AG09309 (cell line): ENCODE data around the gene SLC13A1.

Experiments
- DNase-seq: peaks from one replicate; pipeline ENCODE4 v3.0.0-alpha.2; 2010; ENCODE audit warnings: low read depth
- H3K4me3 ChIP-seq: 2 replicates; pipeline ENCODE4 v1.5.1; 2011; ENCODE audit warnings: mild to moderate bottlenecking, low read depth, low read length, moderate library complexity; ENCODE audit not compliant: control insufficient read depth
- CTCF ChIP-seq: IDR thresholded peaks from 2 replicates; pipeline ENCODE4 v1.5.1; 2011; ENCODE audit warnings: mild to moderate bottlenecking, low read depth, low read length, inconsistent platforms; ENCODE audit not compliant: insufficient read depth, control insufficient read depth; ENCODE audit errors: missing control alignments

Gene SLC13A1

GRCh38 chr7:123067814-123068213 lies 132.0 kb downstream of the SLC13A1 start:
- no peak for TF ChIP-seq CTCF
- DNase-seq, result no peak
- H3K4me3 ChIP-seq, result no peak overlapping the region
